OCI-LY3 (cell line): ENCODE measurements around the gene TCF12.

Experiments
- H2AFZ ChIP-seq: fragments of 200-600, 300-600 bp; shearing (Covaris generic); 2 replicates; pipeline ENCODE4 v1.6.0; 2014; ENCODE audit warnings: antibody characterized with exemption, low read depth, low read length
- H3K27ac ChIP-seq: fragments of 200-600, 300-600 bp; sonication (generic); 2 replicates; pipeline ENCODE4 v1.5.1; 2014; ENCODE audit warnings: mild to moderate bottlenecking, low read length, moderate library complexity, mixed read lengths
- H3K27me3 ChIP-seq: fragments of 200-600, 300-600 bp; sonication (generic); 2 replicates; pipeline ENCODE4 v1.6.1; 2014; ENCODE audit warnings: low read depth, low read length, mixed read lengths
- H3K36me3 ChIP-seq: fragments of 200-600, 300-600 bp; sonication (generic); replicated peaks from 2 replicates; pipeline ENCODE3; 2014; ENCODE audit warnings: low read depth, low read length, mixed read lengths
- H3K4me1 ChIP-seq: fragments of 300-600, 200-600 bp; sonication (generic); 2 replicates; pipeline ENCODE4 v1.6.1; 2014; ENCODE audit warnings: low read length, mixed read lengths
- H3K4me2 ChIP-seq: fragments of 200-600, 300-600 bp; sonication (generic); 2 replicates; pipeline ENCODE4 v1.6.1; 2014; ENCODE audit warnings: low read length, mixed read lengths
- H3K4me3 ChIP-seq: fragments of 300-600, 200-600 bp; sonication (generic); 2 replicates; pipeline ENCODE4 v1.5.1; 2014; ENCODE audit warnings: antibody characterized with exemption, mild to moderate bottlenecking, low read length, moderate library complexity
- H3K79me2 ChIP-seq: fragments of 300-600, 200-600 bp; shearing (Covaris generic); 2 replicates; pipeline ENCODE4 v1.6.1; 2014; ENCODE audit warnings: mild to moderate bottlenecking, low read length, mixed read lengths
- H3K9ac ChIP-seq: fragments of 300-600, 200-600 bp; shearing (Covaris generic); 2 replicates; pipeline ENCODE4 v1.6.0; 2014; ENCODE audit warnings: mild to moderate bottlenecking, low read length, moderate library complexity
- H3K9me3 ChIP-seq: fragments of 200-600, 300-600 bp; shearing (Covaris generic); 2 replicates; pipeline ENCODE4 v1.6.1; 2014; ENCODE audit warnings: low read length, mixed read lengths; ENCODE audit not compliant: insufficient read depth
- H4K20me1 ChIP-seq: fragments of 200-600, 300-600 bp; sonication (generic); 2 replicates; pipeline ENCODE4 v1.6.1; 2016; ENCODE audit warnings: low read length, mixed read lengths; ENCODE audit not compliant: insufficient read depth
- CTCF ChIP-seq: fragments of 200-600, 300-600 bp; sonication (generic); IDR thresholded peaks from 2 replicates; pipeline ENCODE4 v1.5.1; 2014; ENCODE audit warnings: antibody characterized with exemption, low read length, low read depth
- EZH2phosphoT487 ChIP-seq: fragments of 200-600 bp; shearing (Covaris generic); IDR thresholded peaks from 2 replicates; pipeline ENCODE4 v1.6.1; 2018; ENCODE audit warnings: antibody characterized with exemption, mixed run types, low read depth

TCF12 gene

GRCh38 chr15:56886932-56887781 is 31.3 kb upstream of the TCF12 start:
- Histone ChIP-seq H2AFZ (peak overlapping the region; percentile 100), H3K9me3 (no peaks in the 10 kb centered on the region), H3K4me2 (peak overlapping the region; percentile 90), H3K4me1 (peaks cover 29% of the 10 kb centered on the region), H3K27ac (peak overlapping the region; percentile 55), H4K20me1 (no peaks in the 10 kb centered on the region), H3K36me3 (no peaks in the 10 kb centered on the region), H3K79me2 (no peaks in the 10 kb centered on the region), H3K9ac (peak overlapping the region; percentile 93), H3K27me3 (no peaks in the 10 kb centered on the region), H3K4me3 (peak overlapping the region; percentile 94)
- no peak for TF ChIP-seq CTCF

- Histone ChIP-seq H3K4me3 (peak overlapping the region; percentile 94), H3K79me2 (no peaks in the 10 kb centered on the region), H3K4me2 (peak overlapping the region; percentile 90), H3K27ac (peak overlapping the region; percentile 55), H3K9ac (peak overlapping the region; percentile 93), H3K9me3 (no peaks in the 10 kb centered on the region), H2AFZ (peak overlapping the region; percentile 100), H3K4me1 (peaks cover 23% of the 10 kb centered on the region), H3K27me3 (no peaks in the 10 kb centered on the region), H4K20me1 (no peaks in the 10 kb centered on the region), H3K36me3 (no peaks in the 10 kb centered on the region)
- TF ChIP-seq EZH2phosphoT487 (no peak), CTCF (no peak)
Measured at GRCh38 chr15:56887782-56888438, 30.5 kb upstream of the TCF12 start.

GRCh38 chr15:56890038-56890437 is 28.4 kb upstream of the TCF12 start:
- H3K27ac ChIP-seq: no peak overlapping the region
- H3K9me3 ChIP-seq: no peaks in the 10 kb centered on the region
- no peaks in the 10 kb centered on the region for H3K36me3 ChIP-seq
- no peaks in the 10 kb centered on the region for H4K20me1 ChIP-seq
- no peaks in the 10 kb centered on the region for H3K27me3 ChIP-seq
- no peak overlapping the region for H3K4me3 ChIP-seq
- peaks cover 22% of the 10 kb centered on the region for H3K4me1 ChIP-seq
- no peak overlapping the region for H2AFZ ChIP-seq
- no peak overlapping the region for H3K4me2 ChIP-seq
- TF ChIP-seq EZH2phosphoT487 (no peak), CTCF (no peak)
- no peaks in the 10 kb centered on the region for H3K79me2 ChIP-seq
- no peak overlapping the region for H3K9ac ChIP-seq

- H3K36me3 ChIP-seq: no peaks in the 10 kb centered on the region
- no peak for TF ChIP-seq CTCF
- TF ChIP-seq EZH2phosphoT487: no peak
- no peak overlapping the region for H3K4me3 ChIP-seq
Measured at GRCh38 chr15:56891852-56892440, 26.5 kb upstream of the TCF12 start.

More at GRCh38 chr15:56891852-56892440, 26.5 kb upstream of the TCF12 start:
- peaks cover 7% of the 10 kb centered on the region for H3K4me1 ChIP-seq
- H3K79me2 ChIP-seq: no peaks in the 10 kb centered on the region
- no peak overlapping the region for H2AFZ ChIP-seq
- H3K27ac ChIP-seq: no peak overlapping the region
- no peaks in the 10 kb centered on the region for H4K20me1 ChIP-seq
- H3K27me3 ChIP-seq: 0 out of 2 replicates have a peak, but pooled peaks cover 3% of the 10 kb centered on the region
- H3K9ac ChIP-seq: no peak overlapping the region
- H3K4me2 ChIP-seq: no peak overlapping the region
- H3K9me3 ChIP-seq: no peaks in the 10 kb centered on the region
